Measurements from ENCODE around the gene TIMM23B.
"Not testable (repeated sequence)": the region's sequence is repeated elsewhere in the genome, so short reads cannot be mapped to it uniquely, and the experiment has no call there.

Gene TIMM23B

DNA sequence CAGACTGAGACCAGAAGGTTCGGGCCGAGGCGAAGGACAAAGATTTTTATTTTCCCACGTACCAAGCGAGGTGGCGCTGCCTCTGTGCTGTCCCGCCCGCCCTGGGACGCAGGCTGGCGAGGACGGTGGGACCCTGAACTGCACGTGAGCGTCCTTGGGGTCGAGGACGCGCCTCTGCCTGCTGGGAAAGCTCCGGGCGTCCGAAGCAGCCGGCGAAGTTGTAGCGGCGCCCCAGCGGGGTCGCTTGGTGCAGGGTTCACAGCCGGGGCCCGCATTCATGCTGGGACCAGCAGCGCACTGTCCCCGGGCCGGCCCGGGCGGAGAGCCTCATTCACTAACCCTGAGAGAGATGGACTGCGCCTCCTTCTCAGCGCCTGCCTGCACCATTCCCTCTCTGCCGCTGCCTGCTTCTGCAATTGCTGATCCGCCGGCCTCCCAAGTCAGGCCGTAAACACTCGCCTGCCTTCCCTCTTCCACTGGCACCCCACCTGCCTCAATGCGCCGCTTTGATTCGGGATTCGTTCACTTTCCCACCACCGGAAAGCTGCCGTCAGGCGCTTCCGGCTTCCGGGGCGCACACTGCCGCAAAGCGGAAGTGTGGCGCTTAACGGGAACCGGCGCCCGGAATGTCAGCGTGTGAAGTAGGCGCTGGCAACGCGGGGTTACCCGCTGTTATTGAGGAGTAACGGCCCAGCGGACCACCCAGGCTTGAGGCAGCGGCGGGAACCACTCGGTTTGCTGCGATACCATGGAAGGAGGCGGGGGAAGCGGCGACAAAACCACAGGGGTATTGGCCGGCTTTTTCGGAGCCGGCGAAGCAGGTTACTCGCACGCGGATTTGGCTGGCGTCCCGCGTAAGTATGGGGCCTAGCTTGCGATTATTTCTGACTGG is at the start of gene TIMM23B, which contains the start of gene PARG:
TSS of gene TIMM23B (plus strand) at position 607 of the 892 bp plus-strand sequence. CDS start at position 749, 142 bp downstream.
TSS of gene PARG (minus strand) at position 581 of the 892 bp plus-strand sequence. CDS start at position 279, 302 bp downstream.
- Mint-ChIP-seq H3K4me3 (peak within 1 kb of the TSS; percentile 100), H3K4me1 (ENCODE audit: low read depth) (peaks cover 29% of the 10 kb centered on the region), H3K36me3 (ENCODE audit: low read depth) (peaks cover 19% of the 10 kb centered on the region), H3K27ac (peak within 1 kb of the TSS; percentile 92)
- H3K9me3 Mint-ChIP-seq; intact Hi-C loops (cut with micrococcal nuclease); H3K27me3 Mint-ChIP-seq: not testable (repeated sequence)

DNA sequence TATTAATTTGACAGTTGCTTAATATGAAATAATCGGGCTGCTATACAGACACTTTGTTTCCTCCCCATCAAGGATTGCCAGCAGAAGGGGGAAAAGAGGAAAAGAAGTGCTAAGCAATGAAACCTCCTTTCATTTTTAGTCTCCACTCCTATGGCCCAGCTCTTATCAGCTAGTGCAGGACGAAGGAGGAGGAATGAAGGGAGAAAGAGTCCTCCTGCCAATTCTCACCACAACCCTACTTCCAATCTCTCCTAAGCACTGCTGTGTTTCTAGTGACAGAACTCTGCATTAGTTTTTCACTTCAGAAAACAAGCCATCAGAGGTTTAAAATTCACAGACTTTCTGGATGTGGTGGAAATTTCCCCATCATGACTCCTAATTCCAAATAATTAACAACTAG is 41.9 kb upstream of the TIMM23B start:
- H3K9me3 Mint-ChIP-seq; H3K4me3 Mint-ChIP-seq; intact Hi-C loops (cut with micrococcal nuclease); H3K27me3 Mint-ChIP-seq; H3K27ac Mint-ChIP-seq; H3K4me1 Mint-ChIP-seq (ENCODE audit: low read depth): not testable (repeated sequence)
- peaks cover 33% of the 10 kb centered on the region for H3K36me3 Mint-ChIP-seq (ENCODE audit: low read depth)

DNA sequence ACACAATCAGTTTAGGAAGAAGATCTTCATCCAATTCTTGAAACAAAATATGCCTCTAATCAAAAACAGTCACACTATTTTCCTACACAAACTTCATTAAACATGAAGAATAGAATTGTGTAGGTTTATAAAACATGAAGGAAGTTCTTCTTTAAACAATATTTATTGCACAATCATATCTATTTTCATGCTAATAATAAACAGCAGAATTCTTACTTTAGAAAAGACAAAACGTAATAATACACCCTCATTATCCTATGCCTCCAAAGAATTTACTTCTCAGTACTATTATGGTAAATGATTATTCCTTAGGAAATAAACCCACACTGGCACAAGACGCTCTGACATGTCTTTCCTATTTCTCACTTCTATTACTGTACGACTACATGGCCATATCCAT is 41.4 kb upstream of the TIMM23B start:
- not testable (repeated sequence) for H3K9me3 Mint-ChIP-seq

GRCh38 chr10:49903829-49904228 is 38.0 kb upstream of the TIMM23B start:
- H3K9me3 Mint-ChIP-seq; intact Hi-C loops (cut with micrococcal nuclease); H3K4me3 Mint-ChIP-seq; H3K27me3 Mint-ChIP-seq; H3K27ac Mint-ChIP-seq; H3K4me1 Mint-ChIP-seq (ENCODE audit: low read depth): not testable (repeated sequence)
- peaks cover 17% of the 10 kb centered on the region for H3K36me3 Mint-ChIP-seq (ENCODE audit: low read depth)

More for the DNA sequence above, 41.4 kb upstream of the TIMM23B start:
- H3K4me1 Mint-ChIP-seq (ENCODE audit: low read depth); H3K27me3 Mint-ChIP-seq; H3K27ac Mint-ChIP-seq; H3K4me3 Mint-ChIP-seq; intact Hi-C loops (cut with micrococcal nuclease): not testable (repeated sequence)
- H3K36me3 Mint-ChIP-seq (ENCODE audit: low read depth): peaks cover 30% of the 10 kb centered on the region

GRCh38 chr10:49908290-49909080 is 33.4 kb upstream of the TIMM23B start:
- H3K4me1 Mint-ChIP-seq (ENCODE audit: low read depth); intact Hi-C loops (cut with micrococcal nuclease); H3K4me3 Mint-ChIP-seq; H3K9me3 Mint-ChIP-seq; H3K27me3 Mint-ChIP-seq; H3K27ac Mint-ChIP-seq: not testable (repeated sequence)
- peaks cover 20% of the 10 kb centered on the region for H3K36me3 Mint-ChIP-seq (ENCODE audit: low read depth)

DNA sequence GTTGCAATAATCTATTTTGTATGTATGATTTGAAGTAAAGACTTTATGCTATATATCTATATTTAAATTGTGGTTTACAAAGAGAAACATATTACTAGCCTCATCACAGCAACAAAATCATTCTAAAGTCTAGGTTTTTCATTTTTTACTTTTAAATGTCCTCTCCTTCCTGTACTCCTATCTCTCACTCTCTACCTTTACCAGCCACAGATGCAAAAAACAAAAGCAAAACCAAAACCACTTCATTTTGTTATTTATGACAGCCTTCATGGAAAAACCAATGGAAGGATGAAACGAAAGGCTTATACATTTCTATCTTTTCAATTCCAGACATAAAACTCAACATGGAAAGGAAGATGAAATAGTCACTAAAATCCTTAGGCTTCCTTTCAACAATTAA is 31.6 kb upstream of the TIMM23B start:
- intact Hi-C loops (cut with micrococcal nuclease); H3K27ac Mint-ChIP-seq; H3K27me3 Mint-ChIP-seq; H3K4me3 Mint-ChIP-seq; H3K4me1 Mint-ChIP-seq (ENCODE audit: low read depth); H3K9me3 Mint-ChIP-seq: not testable (repeated sequence)
- H3K36me3 Mint-ChIP-seq (ENCODE audit: low read depth): peaks cover 19% of the 10 kb centered on the region

DNA sequence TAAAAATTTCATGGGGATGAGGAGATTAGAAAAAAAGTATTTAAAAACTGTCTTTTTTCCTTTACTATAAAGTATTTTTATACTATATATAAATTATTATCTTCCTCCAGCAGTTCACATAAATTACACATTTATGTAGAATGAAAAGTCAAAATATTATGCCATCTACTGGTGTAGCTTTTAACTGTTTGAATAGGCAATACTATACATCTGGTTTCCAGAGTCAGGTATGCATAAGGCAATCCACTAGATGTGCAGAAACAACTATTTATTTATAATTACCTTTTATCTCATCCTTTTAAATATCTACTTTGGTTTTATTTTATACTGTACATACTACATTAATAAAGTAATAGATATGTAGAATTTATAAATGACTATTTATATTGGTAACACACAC is 25.4 kb upstream of the TIMM23B start:
- H3K9me3 Mint-ChIP-seq; H3K27ac Mint-ChIP-seq; intact Hi-C loops (cut with micrococcal nuclease); H3K4me3 Mint-ChIP-seq; H3K27me3 Mint-ChIP-seq; H3K4me1 Mint-ChIP-seq (ENCODE audit: low read depth): not testable (repeated sequence)
- H3K36me3 Mint-ChIP-seq (ENCODE audit: low read depth): peaks cover 28% of the 10 kb centered on the region

DNA sequence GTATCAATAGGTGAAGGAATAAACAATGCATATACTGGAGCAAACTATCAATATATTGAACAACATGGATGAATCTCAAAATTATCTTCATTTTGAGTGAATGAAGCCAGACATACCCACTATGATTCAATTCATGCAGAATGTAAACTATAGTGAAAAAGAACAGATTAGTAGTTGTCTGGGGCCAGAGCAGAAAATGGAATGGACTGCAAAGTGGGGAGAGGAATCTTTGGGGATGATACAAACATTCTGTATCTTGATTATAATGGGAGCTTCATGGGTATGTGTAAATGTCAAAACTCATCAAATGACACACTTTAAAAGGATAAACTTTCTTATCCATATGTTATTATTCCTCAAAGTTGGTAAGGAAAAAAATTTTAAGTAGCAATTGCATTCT is 23.9 kb upstream of the TIMM23B start:
- H3K27me3 Mint-ChIP-seq: not testable (repeated sequence)

GRCh38 chr10:49922041-49922440 is 19.8 kb upstream of the TIMM23B start:
- H3K4me1 Mint-ChIP-seq (ENCODE audit: low read depth); H3K27me3 Mint-ChIP-seq; H3K4me3 Mint-ChIP-seq; H3K27ac Mint-ChIP-seq; H3K9me3 Mint-ChIP-seq; intact Hi-C loops (cut with micrococcal nuclease): not testable (repeated sequence)
- H3K36me3 Mint-ChIP-seq (ENCODE audit: low read depth): peaks cover 39% of the 10 kb centered on the region

More for the DNA sequence above, 23.9 kb upstream of the TIMM23B start:
- H3K4me1 Mint-ChIP-seq (ENCODE audit: low read depth); H3K4me3 Mint-ChIP-seq; intact Hi-C loops (cut with micrococcal nuclease); H3K9me3 Mint-ChIP-seq; H3K27ac Mint-ChIP-seq: not testable (repeated sequence)
- H3K36me3 Mint-ChIP-seq (ENCODE audit: low read depth): peaks cover 36% of the 10 kb centered on the region

DNA sequence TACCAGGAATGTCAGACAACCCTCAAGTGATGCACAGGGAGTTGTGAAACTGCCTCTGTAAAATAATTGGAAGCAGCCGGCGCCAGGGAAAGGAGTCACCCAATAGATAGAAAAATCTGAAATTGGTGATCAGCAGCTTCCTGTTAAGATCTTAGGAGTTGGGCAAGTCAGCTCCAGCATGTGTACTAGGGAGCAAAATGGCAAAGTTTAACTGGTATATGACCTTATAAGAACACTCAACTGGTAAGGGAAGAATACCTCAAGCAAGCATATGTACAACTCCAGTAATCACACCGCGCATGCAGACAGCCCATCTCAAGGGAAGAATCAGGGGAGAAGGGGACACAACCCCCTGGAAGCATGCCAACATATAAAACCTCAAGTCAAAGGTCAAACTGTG is 18.3 kb upstream of the TIMM23B start:
- peaks cover 41% of the 10 kb centered on the region for H3K36me3 Mint-ChIP-seq (ENCODE audit: low read depth)
- H3K4me3 Mint-ChIP-seq; H3K27ac Mint-ChIP-seq; H3K4me1 Mint-ChIP-seq (ENCODE audit: low read depth); H3K27me3 Mint-ChIP-seq; intact Hi-C loops (cut with micrococcal nuclease); H3K9me3 Mint-ChIP-seq: not testable (repeated sequence)

- peak overlapping the region; percentile 60 for H3K27ac Mint-ChIP-seq
- H3K4me3 Mint-ChIP-seq; intact Hi-C loops (cut with micrococcal nuclease); H3K27me3 Mint-ChIP-seq; H3K9me3 Mint-ChIP-seq: not testable (repeated sequence)
- peaks cover 13% of the 10 kb centered on the region for H3K4me1 Mint-ChIP-seq (ENCODE audit: low read depth)
- H3K36me3 Mint-ChIP-seq (ENCODE audit: low read depth): peaks cover 36% of the 10 kb centered on the region
Measured at GRCh38 chr10:49931276-49931675, 10.6 kb upstream of the TIMM23B start.

GRCh38 chr10:49931959-49932728 is 9.7 kb upstream of the TIMM23B start:
- H3K4me3 Mint-ChIP-seq; H3K9me3 Mint-ChIP-seq; intact Hi-C loops (cut with micrococcal nuclease); H3K27me3 Mint-ChIP-seq: not testable (repeated sequence)
- peaks cover 13% of the 10 kb centered on the region for H3K4me1 Mint-ChIP-seq (ENCODE audit: low read depth)
- H3K27ac Mint-ChIP-seq: peak overlapping the region; percentile 60
- peaks cover 28% of the 10 kb centered on the region for H3K36me3 Mint-ChIP-seq (ENCODE audit: low read depth)

DNA sequence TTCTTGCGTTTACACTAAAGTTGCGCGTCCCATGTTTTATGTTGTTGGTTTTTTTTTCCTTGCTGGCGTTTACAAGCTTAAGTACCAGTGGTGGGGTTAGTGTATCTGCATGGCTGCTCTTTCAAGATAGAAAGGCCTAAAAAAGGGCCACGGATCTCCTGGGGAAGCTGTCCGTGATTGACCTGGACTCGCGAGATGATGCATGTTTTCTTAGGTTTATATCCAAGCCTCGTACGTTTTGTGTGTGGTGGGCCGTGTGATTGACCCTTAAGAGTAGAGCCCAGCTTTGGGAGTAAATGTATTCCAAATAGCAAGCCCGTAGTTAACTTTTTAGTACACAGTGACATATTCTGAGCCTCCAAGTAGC is 469 bp downstream of the TIMM23B start:
- peaks cover 29% of the 10 kb centered on the region for H3K4me1 Mint-ChIP-seq (ENCODE audit: low read depth)
- H3K27me3 Mint-ChIP-seq; H3K9me3 Mint-ChIP-seq; intact Hi-C loops (cut with micrococcal nuclease): not testable (repeated sequence)
- peak overlapping the region; percentile 92 for H3K27ac Mint-ChIP-seq
- peaks cover 19% of the 10 kb centered on the region for H3K36me3 Mint-ChIP-seq (ENCODE audit: low read depth)
- peak overlapping the region; percentile 100 for H3K4me3 Mint-ChIP-seq

DNA sequence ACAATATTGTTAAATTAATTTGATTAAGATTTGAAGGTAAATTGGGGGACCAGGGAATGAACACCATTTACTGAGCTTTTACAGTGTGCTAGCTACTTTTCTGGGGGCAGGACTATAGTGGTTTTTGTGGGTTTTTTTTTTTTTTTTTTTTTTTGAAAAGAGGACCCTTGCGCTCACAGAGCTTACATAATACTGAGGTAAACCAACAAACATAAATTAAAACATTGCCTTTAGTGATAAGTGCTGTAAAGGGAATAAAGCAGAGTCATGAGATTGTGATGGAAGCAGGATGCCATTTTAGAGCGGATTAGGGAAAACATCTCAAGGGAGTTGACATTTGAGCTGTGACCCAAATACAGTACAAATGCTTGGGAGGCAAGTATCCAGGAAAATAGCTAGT is 1.8 kb downstream of the TIMM23B start:
- H3K4me3 Mint-ChIP-seq; H3K27ac Mint-ChIP-seq; intact Hi-C loops (cut with micrococcal nuclease); H3K27me3 Mint-ChIP-seq; H3K9me3 Mint-ChIP-seq: not testable (repeated sequence)
- Mint-ChIP-seq H3K4me1 (ENCODE audit: low read depth) (peaks cover 29% of the 10 kb centered on the region), H3K36me3 (ENCODE audit: low read depth) (peaks cover 26% of the 10 kb centered on the region)

Data from dendritic cell treated with granulocyte-macrophage colony-stimulating factor and Interleukin-4, amounts not matched to agents 40 ng/mL and 50 ng/mL, for 4 days (primary cell).